Measurements from ENCODE around the gene NPY1R. TPM values are rescaled to one million over a fixed set of nuclear protein-coding genes. Genes with fewer than 3 reads are reported as not detected.

NPY1R gene
- total and polyA plus RNA-seq, 10 of the 15 experiments (the other 5 are each of a cell fraction or from before 2014, with no cell fraction given), result not detected

DNA sequence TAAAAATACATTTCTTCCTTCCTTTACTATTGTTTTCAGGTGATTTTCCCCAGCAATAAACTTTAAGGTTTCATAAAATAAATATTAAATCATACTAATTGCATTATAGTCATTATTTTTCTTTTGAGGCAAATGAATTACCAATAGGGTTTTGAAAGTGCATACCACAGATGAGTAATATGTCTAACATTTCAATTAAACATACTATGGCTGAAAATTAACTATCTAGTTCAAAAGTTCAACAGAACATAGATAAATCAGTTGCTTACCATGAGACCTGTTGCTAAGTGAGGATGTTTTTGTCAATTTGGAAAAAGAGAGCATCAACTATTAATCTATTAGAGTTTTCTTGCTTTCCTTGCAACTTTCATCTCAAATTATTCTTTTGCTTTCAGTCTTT lies 46.3 kb upstream of the NPY1R start (continued):
- TF ChIP-seq, protein P1, sequence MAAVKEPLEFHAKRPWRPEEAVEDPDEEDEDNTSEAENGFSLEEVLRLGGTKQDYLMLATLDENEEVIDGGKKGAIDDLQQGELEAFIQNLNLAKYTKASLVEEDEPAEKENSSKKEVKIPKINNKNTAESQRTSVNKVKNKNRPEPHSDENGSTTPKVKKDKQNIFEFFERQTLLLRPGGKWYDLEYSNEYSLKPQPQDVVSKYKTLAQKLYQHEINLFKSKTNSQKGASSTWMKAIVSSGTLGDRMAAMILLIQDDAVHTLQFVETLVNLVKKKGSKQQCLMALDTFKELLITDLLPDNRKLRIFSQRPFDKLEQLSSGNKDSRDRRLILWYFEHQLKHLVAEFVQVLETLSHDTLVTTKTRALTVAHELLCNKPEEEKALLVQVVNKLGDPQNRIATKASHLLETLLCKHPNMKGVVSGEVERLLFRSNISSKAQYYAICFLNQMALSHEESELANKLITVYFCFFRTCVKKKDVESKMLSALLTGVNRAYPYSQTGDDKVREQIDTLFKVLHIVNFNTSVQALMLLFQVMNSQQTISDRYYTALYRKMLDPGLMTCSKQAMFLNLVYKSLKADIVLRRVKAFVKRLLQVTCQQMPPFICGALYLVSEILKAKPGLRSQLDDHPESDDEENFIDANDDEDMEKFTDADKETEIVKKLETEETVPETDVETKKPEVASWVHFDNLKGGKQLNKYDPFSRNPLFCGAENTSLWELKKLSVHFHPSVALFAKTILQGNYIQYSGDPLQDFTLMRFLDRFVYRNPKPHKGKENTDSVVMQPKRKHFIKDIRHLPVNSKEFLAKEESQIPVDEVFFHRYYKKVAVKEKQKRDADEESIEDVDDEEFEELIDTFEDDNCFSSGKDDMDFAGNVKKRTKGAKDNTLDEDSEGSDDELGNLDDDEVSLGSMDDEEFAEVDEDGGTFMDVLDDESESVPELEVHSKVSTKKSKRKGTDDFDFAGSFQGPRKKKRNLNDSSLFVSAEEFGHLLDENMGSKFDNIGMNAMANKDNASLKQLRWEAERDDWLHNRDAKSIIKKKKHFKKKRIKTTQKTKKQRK (IDR thresholded peaks at IDR 0.05; ENCODE audit: low read depth, low read length), result no peak
- TF ChIP-seq, protein P2, sequence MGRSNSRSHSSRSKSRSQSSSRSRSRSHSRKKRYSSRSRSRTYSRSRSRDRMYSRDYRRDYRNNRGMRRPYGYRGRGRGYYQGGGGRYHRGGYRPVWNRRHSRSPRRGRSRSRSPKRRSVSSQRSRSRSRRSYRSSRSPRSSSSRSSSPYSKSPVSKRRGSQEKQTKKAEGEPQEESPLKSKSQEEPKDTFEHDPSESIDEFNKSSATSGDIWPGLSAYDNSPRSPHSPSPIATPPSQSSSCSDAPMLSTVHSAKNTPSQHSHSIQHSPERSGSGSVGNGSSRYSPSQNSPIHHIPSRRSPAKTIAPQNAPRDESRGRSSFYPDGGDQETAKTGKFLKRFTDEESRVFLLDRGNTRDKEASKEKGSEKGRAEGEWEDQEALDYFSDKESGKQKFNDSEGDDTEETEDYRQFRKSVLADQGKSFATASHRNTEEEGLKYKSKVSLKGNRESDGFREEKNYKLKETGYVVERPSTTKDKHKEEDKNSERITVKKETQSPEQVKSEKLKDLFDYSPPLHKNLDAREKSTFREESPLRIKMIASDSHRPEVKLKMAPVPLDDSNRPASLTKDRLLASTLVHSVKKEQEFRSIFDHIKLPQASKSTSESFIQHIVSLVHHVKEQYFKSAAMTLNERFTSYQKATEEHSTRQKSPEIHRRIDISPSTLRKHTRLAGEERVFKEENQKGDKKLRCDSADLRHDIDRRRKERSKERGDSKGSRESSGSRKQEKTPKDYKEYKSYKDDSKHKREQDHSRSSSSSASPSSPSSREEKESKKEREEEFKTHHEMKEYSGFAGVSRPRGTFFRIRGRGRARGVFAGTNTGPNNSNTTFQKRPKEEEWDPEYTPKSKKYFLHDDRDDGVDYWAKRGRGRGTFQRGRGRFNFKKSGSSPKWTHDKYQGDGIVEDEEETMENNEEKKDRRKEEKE (IDR thresholded peaks at IDR 0.05), result no peak
- TF ChIP-seq, protein P3, sequence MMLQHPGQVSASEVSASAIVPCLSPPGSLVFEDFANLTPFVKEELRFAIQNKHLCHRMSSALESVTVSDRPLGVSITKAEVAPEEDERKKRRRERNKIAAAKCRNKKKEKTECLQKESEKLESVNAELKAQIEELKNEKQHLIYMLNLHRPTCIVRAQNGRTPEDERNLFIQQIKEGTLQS (IDR thresholded peaks at IDR 0.05; ENCODE audit: borderline replicate concordance, extremely low read depth, low read depth, low read length), result no peak
- TF ChIP-seq, protein P4, sequence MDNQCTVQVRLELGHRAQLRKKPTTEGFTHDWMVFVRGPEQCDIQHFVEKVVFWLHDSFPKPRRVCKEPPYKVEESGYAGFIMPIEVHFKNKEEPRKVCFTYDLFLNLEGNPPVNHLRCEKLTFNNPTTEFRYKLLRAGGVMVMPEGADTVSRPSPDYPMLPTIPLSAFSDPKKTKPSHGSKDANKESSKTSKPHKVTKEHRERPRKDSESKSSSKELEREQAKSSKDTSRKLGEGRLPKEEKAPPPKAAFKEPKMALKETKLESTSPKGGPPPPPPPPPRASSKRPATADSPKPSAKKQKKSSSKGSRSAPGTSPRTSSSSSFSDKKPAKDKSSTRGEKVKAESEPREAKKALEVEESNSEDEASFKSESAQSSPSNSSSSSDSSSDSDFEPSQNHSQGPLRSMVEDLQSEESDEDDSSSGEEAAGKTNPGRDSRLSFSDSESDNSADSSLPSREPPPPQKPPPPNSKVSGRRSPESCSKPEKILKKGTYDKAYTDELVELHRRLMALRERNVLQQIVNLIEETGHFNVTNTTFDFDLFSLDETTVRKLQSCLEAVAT (IDR thresholded peaks at IDR 0.05), result no peak
- TF ChIP-seq, protein P5, sequence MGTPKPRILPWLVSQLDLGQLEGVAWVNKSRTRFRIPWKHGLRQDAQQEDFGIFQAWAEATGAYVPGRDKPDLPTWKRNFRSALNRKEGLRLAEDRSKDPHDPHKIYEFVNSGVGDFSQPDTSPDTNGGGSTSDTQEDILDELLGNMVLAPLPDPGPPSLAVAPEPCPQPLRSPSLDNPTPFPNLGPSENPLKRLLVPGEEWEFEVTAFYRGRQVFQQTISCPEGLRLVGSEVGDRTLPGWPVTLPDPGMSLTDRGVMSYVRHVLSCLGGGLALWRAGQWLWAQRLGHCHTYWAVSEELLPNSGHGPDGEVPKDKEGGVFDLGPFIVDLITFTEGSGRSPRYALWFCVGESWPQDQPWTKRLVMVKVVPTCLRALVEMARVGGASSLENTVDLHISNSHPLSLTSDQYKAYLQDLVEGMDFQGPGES (IDR thresholded peaks at IDR 0.05), result no peak
- TF ChIP-seq YY1 (IDR thresholded peaks at IDR 0.05; ENCODE audit: low read depth, low read length), result no peak
